Measurements from ENCODE around the gene BICDL1. TPM values are rescaled to one million over a fixed set of nuclear protein-coding genes. Genes with fewer than 3 reads are reported as not detected.

The BICDL1 gene
- total and polyA plus RNA-seq, 2 of the 4 experiments (the other 2 are of a cell fraction): not detected

DNA sequence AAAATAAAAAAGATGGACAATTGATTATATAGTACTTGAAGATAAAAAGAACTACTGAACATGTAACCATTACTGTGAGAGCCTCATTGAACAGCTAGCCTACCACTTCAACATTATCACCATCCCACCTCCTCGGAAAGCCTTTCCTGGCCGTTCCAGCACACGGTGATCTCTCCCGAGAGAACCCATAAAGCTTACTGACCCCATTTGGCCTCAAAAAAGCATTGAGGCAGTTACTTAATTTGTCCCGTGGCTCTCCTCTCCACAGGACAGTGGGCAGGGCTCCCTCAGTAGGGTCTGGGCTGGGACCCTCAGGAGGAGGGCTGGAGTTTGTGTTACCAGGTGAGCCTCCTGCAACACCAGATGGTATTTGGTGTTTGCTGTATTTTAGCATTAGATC, 71.7 kb downstream of the BICDL1 start:
- intact Hi-C loops (cut with micrococcal nuclease): no loop called here
- H2BK120ac ChIP-seq (ENCODE audit: low read depth, low read length): no peak overlapping the region
- H3K4me2 ChIP-seq (ENCODE audit: low read depth, low read length): no peak overlapping the region
- no peak for TF ChIP-seq MAZ (IDR thresholded peaks at IDR 0.05; ENCODE audit: borderline replicate concordance, low read depth, low read length)
- TF ChIP-seq POLR2A (IDR thresholded peaks at IDR 0.05; ENCODE audit: low read depth, low read length): no peak
- TF ChIP-seq NFE2L2 (IDR thresholded peaks at IDR 0.05; ENCODE audit: low read depth, low read length): no peak
- no peak for TF ChIP-seq SMC3 (IDR thresholded peaks at IDR 0.05; ENCODE audit: low read depth, low read length)
- TF ChIP-seq RFX5 (IDR thresholded peaks at IDR 0.05; ENCODE audit: low read depth, low read length): no peak
- no peak for TF ChIP-seq RAD21 (IDR thresholded peaks at IDR 0.05; ENCODE audit: low read length)
- no peak for TF ChIP-seq CEBPB (IDR thresholded peaks at IDR 0.05; ENCODE audit: low read depth, low read length)
- TF ChIP-seq FOS (IDR thresholded peaks at IDR 0.05; ENCODE audit: low read depth, low read length): no peak
- TF ChIP-seq RCOR1 (IDR thresholded peaks at IDR 0.05; ENCODE audit: insufficient replicate concordance, low read length): no peak
- TF ChIP-seq MAFK (IDR thresholded peaks at IDR 0.05; ENCODE audit: low read depth, low read length): no peak
- TF ChIP-seq MXI1 (IDR thresholded peaks at IDR 0.05; ENCODE audit: borderline replicate concordance, low read depth, low read length): no peak
- no peak for TF ChIP-seq CHD1 (IDR thresholded peaks at IDR 0.05; ENCODE audit: low read depth, low read length)
- TF ChIP-seq ELK1 (IDR thresholded peaks at IDR 0.05; ENCODE audit: borderline replicate concordance, low read depth, low read length): no peak
- TF ChIP-seq BHLHE40 (IDR thresholded peaks at IDR 0.05; ENCODE audit: low read depth, low read length): no peak
- no peak overlapping the region for H3K23ac ChIP-seq (ENCODE audit: low read depth, low read length)
- H4K20me1 ChIP-seq (ENCODE audit: insufficient read depth, low read length): no peaks in the 10 kb centered on the region
- BruUV-seq (replicated peaks): no TSS peak
- H2BK20ac ChIP-seq (ENCODE audit: low read depth, low read length): no peak overlapping the region
- H3K79me1 ChIP-seq (ENCODE audit: low read depth in 1 of 2, low read length in 2 of 2): no peaks in the 10 kb centered on the region
- H3K56ac ChIP-seq (ENCODE audit: extremely low read depth, insufficient read depth, low read length): no peak overlapping the region
- no peak overlapping the region for H2BK15ac ChIP-seq (ENCODE audit: low read depth, low read length)
- no CpG with 5 or more reads among the region's 5 CpGs for WGBS, 2 experiments (ENCODE audit: extremely low coverage in 2 of 2, insufficient read length in 1 of 2)
- in situ Hi-C loops (cut with MboI; ENCODE audit: low sequenced_read_pairs): no loop called here
- H3K14ac ChIP-seq (replicated peaks; ENCODE audit: low read depth, low read length): no peak overlapping the region
- no peak overlapping the region for H2AK9ac ChIP-seq (replicated peaks; ENCODE audit: low read depth, low read length, poor library complexity)
- H3K27me3 ChIP-seq (ENCODE audit: control insufficient read depth, insufficient read depth, low read length): peaks cover 35% of the 10 kb centered on the region
- H3K9me3 ChIP-seq (ENCODE audit: control insufficient read depth, insufficient read depth, low read length): no peaks in the 10 kb centered on the region
- DNase-seq (no peak), ATAC-seq (ENCODE audit: low read depth) (no peak)
- ChIA-PET CTCF (no interaction called here), POLR2A (ENCODE audit: unreplicated experiment) (no interaction called here)
- H3K18ac ChIP-seq (ENCODE audit: low read depth, low read length): no peak overlapping the region
- no peak overlapping the region for H3K27ac ChIP-seq (ENCODE audit: insufficient read depth, low read length)
- dilution Hi-C loops (cut with HindIII; ENCODE audit: low sequenced_read_pairs, unreplicated experiment): no loop called here
- no peak overlapping the region for H3K4me3 ChIP-seq (ENCODE audit: insufficient read depth, low read depth, low read length)
- H3K36me3 ChIP-seq (ENCODE audit: control insufficient read depth, insufficient read depth, low read length): no peaks in the 10 kb centered on the region
- H3K4me1 ChIP-seq (ENCODE audit: control insufficient read depth, insufficient read depth, low read length): no peaks in the 10 kb centered on the region
- no peaks in the 10 kb centered on the region for H3K9me1 ChIP-seq (ENCODE audit: insufficient read depth, low read length)
- no peak overlapping the region for H4K5ac ChIP-seq (ENCODE audit: low read depth, low read length)
- H3K4ac ChIP-seq (ENCODE audit: low read depth, low read length): no peak overlapping the region
- H2BK5ac ChIP-seq (ENCODE audit: low read depth, low read length, poor library complexity, severe bottlenecking): no peak overlapping the region
- no peak overlapping the region for H2AFZ ChIP-seq (replicated peaks; ENCODE audit: low read length, poor library complexity)
- no peak overlapping the region for H4K91ac ChIP-seq (ENCODE audit: insufficient read depth, low read depth, low read length)
- no peak overlapping the region for H4K8ac ChIP-seq (ENCODE audit: low read depth in 2 of 2, low read length in 2 of 2)
- no peak overlapping the region for H2AK5ac ChIP-seq (ENCODE audit: low read depth, low read length)
- no peak overlapping the region for H3K9ac ChIP-seq (ENCODE audit: low read depth, low read length)

Data from IMR-90 (cell line).